ENCODE measurements around the gene UBE2H. TPM values are rescaled to one million over a fixed set of nuclear protein-coding genes. Genes with fewer than 3 reads are reported as not detected.
"Not testable (repeated sequence)": the region's sequence is repeated elsewhere in the genome, so short reads cannot be mapped to it uniquely, and the experiment has no call there.

The UBE2H gene
- total RNA-seq, 2 experiments from 2014 or later: 27.9 to 28.3 TPM

GRCh38 chr7:129833353-129833752, 119.4 kb downstream of the UBE2H start:
- H3K4me3 Mint-ChIP-seq; H3K27ac Mint-ChIP-seq; H3K9me3 Mint-ChIP-seq (ENCODE audit: low read depth); H3K36me3 Mint-ChIP-seq; DNase-seq; H3K27me3 Mint-ChIP-seq; CTCF ChIA-PET; ATAC-seq: not testable (repeated sequence)
- peaks cover 15% of the 10 kb centered on the region for H3K4me1 Mint-ChIP-seq

DNA sequence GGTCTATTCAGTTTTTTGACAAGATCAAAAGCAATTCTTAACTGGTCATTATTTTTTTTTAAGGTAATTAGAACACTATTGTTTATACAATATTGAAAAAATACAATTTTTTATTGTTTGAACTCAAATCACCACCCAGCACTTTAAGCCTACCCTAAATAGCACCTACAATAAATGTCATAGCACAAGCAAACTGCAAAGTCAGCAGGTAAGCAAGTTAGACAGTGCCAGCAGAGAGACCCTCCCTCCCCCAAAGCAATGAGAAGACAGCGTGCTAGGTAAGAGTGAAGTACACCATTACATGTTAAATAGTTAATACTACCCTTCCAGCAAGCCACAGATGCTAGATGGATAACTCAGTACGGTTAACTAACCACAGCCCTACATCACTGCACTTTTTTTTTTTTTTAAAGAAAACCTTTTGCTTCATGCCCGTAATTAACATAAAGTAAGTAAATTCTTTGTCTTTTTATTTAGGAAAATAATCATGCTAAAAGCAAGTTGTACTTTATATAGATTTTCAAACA, 120.0 kb downstream of the UBE2H start:
- H3K36me3 Mint-ChIP-seq: no peaks in the 10 kb centered on the region
- DNase-seq (no peak), ATAC-seq (no peak)
- no peaks in the 10 kb centered on the region for H3K9me3 Mint-ChIP-seq (ENCODE audit: low read depth)
- peaks cover 15% of the 10 kb centered on the region for H3K4me1 Mint-ChIP-seq
- H3K27ac Mint-ChIP-seq: no peak overlapping the region
- CTCF ChIA-PET: no interaction called here
- H3K4me3 Mint-ChIP-seq: no peak overlapping the region
- no peaks in the 10 kb centered on the region for H3K27me3 Mint-ChIP-seq

DNA sequence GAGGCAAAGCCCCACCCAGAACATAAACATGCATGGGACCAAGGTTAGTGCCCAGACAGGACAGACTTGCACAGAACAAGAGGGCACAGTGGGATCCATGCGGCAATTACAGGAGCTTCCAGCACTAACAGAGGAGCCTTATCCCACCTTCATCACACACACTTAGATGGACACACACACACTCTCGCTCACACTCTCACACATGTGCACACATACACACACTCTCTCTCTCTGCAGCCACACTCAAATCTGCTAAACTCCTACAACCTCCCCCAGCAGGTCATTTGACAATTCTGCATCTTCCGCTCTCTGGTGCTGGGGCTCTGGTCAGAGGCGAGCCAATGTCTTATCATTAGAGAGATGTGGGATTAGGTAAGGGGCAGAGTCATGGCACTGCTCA, 120.5 kb downstream of the UBE2H start:
- ATAC-seq (no peak), DNase-seq (no peak)
- Mint-ChIP-seq H3K27me3 (no peaks in the 10 kb centered on the region), H3K4me1 (peaks cover 15% of the 10 kb centered on the region), H3K36me3 (no peaks in the 10 kb centered on the region), H3K4me3 (no peak overlapping the region), H3K9me3 (ENCODE audit: low read depth) (no peaks in the 10 kb centered on the region), H3K27ac (no peak overlapping the region)
- CTCF ChIA-PET: interaction anchor here (9.3 kb wide), 1 partner anchor 180 kb away, joined by 115 read pairs; no protein-coding TSS in a partner anchor

GRCh38 chr7:129831424-129832058, 121.2 kb downstream of the UBE2H start:
- no peak overlapping the region for H3K27ac Mint-ChIP-seq
- H3K4me3 Mint-ChIP-seq: no peak overlapping the region
- ATAC-seq (no peak), DNase-seq (no peak)
- no peaks in the 10 kb centered on the region for H3K9me3 Mint-ChIP-seq (ENCODE audit: low read depth)
- CTCF ChIA-PET: interaction anchor here (1.2 to 9.3 kb wide), 3 partner anchors 12 to 181 kb away, joined by 3 to 115 read pairs (median 17); no protein-coding TSS in a partner anchor
- no peaks in the 10 kb centered on the region for H3K36me3 Mint-ChIP-seq
- H3K4me1 Mint-ChIP-seq: peaks cover 15% of the 10 kb centered on the region
- no peaks in the 10 kb centered on the region for H3K27me3 Mint-ChIP-seq

GRCh38 chr7:129830949-129831348, 121.8 kb downstream of the UBE2H start:
- no peak overlapping the region for H3K4me3 Mint-ChIP-seq
- DNase-seq (no peak), ATAC-seq (no peak)
- no peaks in the 10 kb centered on the region for H3K9me3 Mint-ChIP-seq (ENCODE audit: low read depth)
- CTCF ChIA-PET: interaction anchor here (0.8 to 9.3 kb wide), 12 partner anchors 10 to 223 kb away, joined by 3 to 115 read pairs (median 4); no protein-coding TSS in a partner anchor
- no peaks in the 10 kb centered on the region for H3K36me3 Mint-ChIP-seq
- H3K27me3 Mint-ChIP-seq: no peaks in the 10 kb centered on the region
- H3K27ac Mint-ChIP-seq: no peak overlapping the region
- H3K4me1 Mint-ChIP-seq: peaks cover 16% of the 10 kb centered on the region

- ATAC-seq (peak; percentile 14), DNase-seq (peak; percentile 74)
- CTCF ChIA-PET: interaction anchor here (0.7 to 9.3 kb wide), 34 partner anchors 8 to 611 kb away, joined by 3 to 115 read pairs (median 3); partner anchors contain the start of gene STRIP2
- H3K27ac Mint-ChIP-seq: peak overlapping the region; percentile 14
- H3K27me3 Mint-ChIP-seq: no peaks in the 10 kb centered on the region
- no peaks in the 10 kb centered on the region for H3K9me3 Mint-ChIP-seq (ENCODE audit: low read depth)
- no peaks in the 10 kb centered on the region for H3K36me3 Mint-ChIP-seq
- H3K4me1 Mint-ChIP-seq: peaks cover 17% of the 10 kb centered on the region
- no peak overlapping the region for H3K4me3 Mint-ChIP-seq
Measured at GRCh38 chr7:129829737-129830631, 122.8 kb downstream of the UBE2H start.

GRCh38 chr7:129828989-129829736, 123.6 kb downstream of the UBE2H start:
- no peaks in the 10 kb centered on the region for H3K36me3 Mint-ChIP-seq
- H3K9me3 Mint-ChIP-seq (ENCODE audit: low read depth): no peaks in the 10 kb centered on the region
- H3K27ac Mint-ChIP-seq: peak overlapping the region; percentile 14
- CTCF ChIA-PET: interaction anchor here (0.7 to 9.3 kb wide), 30 partner anchors 8 to 611 kb away, joined by 3 to 115 read pairs (median 3); partner anchors contain the start of gene STRIP2
- ATAC-seq (peak; percentile 17), DNase-seq (peak; percentile 74)
- H3K27me3 Mint-ChIP-seq: no peaks in the 10 kb centered on the region
- peaks cover 24% of the 10 kb centered on the region for H3K4me1 Mint-ChIP-seq
- H3K4me3 Mint-ChIP-seq: no peak overlapping the region

- ATAC-seq (no peak), DNase-seq (no peak)
- Mint-ChIP-seq H3K4me1 (peaks cover 24% of the 10 kb centered on the region), H3K27ac (no peak overlapping the region), H3K36me3 (no peaks in the 10 kb centered on the region), H3K9me3 (ENCODE audit: low read depth) (no peaks in the 10 kb centered on the region), H3K27me3 (no peaks in the 10 kb centered on the region), H3K4me3 (no peak overlapping the region)
- CTCF ChIA-PET: interaction anchor here (0.7 to 9.3 kb wide), 11 partner anchors 8 to 485 kb away, joined by 3 to 115 read pairs (median 3); no protein-coding TSS in a partner anchor
Measured at GRCh38 chr7:129828078-129828762, 124.5 kb downstream of the UBE2H start.

DNA sequence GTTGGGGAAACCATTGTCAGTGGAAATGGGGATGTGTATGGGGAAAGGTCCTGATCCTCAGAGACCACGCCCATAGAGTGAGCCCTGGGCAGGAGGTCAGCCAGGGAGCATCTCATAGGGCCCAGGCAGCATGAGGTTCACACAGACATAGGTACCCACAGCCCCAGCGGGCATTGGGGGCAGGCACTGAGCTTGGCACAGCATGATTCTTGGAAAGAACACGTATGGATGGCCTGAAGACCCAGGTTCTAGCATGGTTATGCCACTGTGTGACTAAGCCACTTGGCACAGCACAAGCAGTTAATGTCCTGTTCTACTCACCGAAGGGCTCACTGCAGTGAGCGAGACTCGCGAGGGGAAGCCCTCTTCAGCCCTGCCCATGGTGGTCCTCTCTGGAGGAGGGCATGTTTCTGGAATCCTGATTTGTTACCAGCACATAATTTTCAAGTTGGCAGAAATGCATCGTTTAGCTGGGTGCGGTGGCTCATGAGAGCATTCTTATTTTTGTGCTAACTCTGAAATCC, 125.2 kb downstream of the UBE2H start:
- H3K9me3 Mint-ChIP-seq (ENCODE audit: low read depth): no peaks in the 10 kb centered on the region
- H3K27ac Mint-ChIP-seq: no peak overlapping the region
- H3K27me3 Mint-ChIP-seq: no peaks in the 10 kb centered on the region
- no peak overlapping the region for H3K4me3 Mint-ChIP-seq
- DNase-seq (no peak), ATAC-seq (no peak)
- CTCF ChIA-PET: interaction anchor here (1.3 to 9.3 kb wide), 3 partner anchors 46 to 484 kb away, joined by 3 to 115 read pairs (median 8); no protein-coding TSS in a partner anchor
- H3K4me1 Mint-ChIP-seq: peaks cover 24% of the 10 kb centered on the region
- no peaks in the 10 kb centered on the region for H3K36me3 Mint-ChIP-seq

- not testable (repeated sequence) for H3K27me3 Mint-ChIP-seq; DNase-seq; H3K9me3 Mint-ChIP-seq (ENCODE audit: low read depth); H3K36me3 Mint-ChIP-seq; H3K4me3 Mint-ChIP-seq; H3K27ac Mint-ChIP-seq; ATAC-seq
- H3K4me1 Mint-ChIP-seq: peaks cover 24% of the 10 kb centered on the region
- CTCF ChIA-PET: interaction anchor here (1.3 to 9.3 kb wide), 4 partner anchors 45 to 484 kb away, joined by 3 to 115 read pairs (median 14); partner anchors contain the start of gene NRF1
Measured at GRCh38 chr7:129826895-129827294, 125.9 kb downstream of the UBE2H start.

- Mint-ChIP-seq H3K27me3 (peaks cover 5% of the 10 kb centered on the region), H3K27ac (peak overlapping the region; percentile 82), H3K9me3 (ENCODE audit: low read depth) (no peaks in the 10 kb centered on the region), H3K4me1 (peaks cover 24% of the 10 kb centered on the region), H3K4me3 (peak overlapping the region; percentile 87), H3K36me3 (no peaks in the 10 kb centered on the region)
- DNase-seq (peak; percentile 91), ATAC-seq (peak; percentile 85)
- CTCF ChIA-PET: interaction anchor here (0.8 to 9.3 kb wide), 35 partner anchors 8 to 607 kb away, joined by 3 to 115 read pairs (median 6); partner anchors contain the start of genes AHCYL2, NRF1 and STRIP2
Measured at GRCh38 chr7:129825209-129825970, 127.4 kb downstream of the UBE2H start.
